GM12872 (cell line): ENCODE data around the gene ZCCHC14.

ENCODE experiments used
- CTCF ChIP-seq: IDR thresholded peaks from 3 replicates; pipeline ENCODE4 v1.5.1; 2011; ENCODE audit warnings: low read depth, mild to moderate bottlenecking, low read length, moderate library complexity; ENCODE audit not compliant: insufficient read depth

Gene ZCCHC14

GRCh38 chr16:87498324-87499188 is 5.7 kb upstream of the ZCCHC14 start:
- TF ChIP-seq CTCF = no peak

DNA sequence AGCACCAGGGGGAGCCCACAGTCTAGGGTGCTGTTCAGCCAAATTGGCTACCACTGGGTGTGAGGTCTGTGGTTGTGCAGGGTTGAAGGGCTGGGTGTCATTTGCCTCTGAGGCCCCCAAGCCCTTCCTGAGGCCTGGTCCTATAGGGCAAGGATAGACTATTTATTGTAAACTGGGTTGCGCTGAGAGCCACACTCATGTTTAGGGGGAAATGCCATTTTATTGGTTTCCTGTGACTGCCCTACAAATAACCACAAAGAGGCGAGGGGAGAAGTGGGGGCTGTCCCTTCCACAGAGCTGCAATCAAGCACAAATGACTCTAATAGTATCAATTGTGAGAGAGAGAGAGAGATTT is 3.6 kb upstream of the ZCCHC14 start:
- 0 out of 3 replicates have a peak, but pooled peaks have one; percentile 14 for TF ChIP-seq CTCF

DNA sequence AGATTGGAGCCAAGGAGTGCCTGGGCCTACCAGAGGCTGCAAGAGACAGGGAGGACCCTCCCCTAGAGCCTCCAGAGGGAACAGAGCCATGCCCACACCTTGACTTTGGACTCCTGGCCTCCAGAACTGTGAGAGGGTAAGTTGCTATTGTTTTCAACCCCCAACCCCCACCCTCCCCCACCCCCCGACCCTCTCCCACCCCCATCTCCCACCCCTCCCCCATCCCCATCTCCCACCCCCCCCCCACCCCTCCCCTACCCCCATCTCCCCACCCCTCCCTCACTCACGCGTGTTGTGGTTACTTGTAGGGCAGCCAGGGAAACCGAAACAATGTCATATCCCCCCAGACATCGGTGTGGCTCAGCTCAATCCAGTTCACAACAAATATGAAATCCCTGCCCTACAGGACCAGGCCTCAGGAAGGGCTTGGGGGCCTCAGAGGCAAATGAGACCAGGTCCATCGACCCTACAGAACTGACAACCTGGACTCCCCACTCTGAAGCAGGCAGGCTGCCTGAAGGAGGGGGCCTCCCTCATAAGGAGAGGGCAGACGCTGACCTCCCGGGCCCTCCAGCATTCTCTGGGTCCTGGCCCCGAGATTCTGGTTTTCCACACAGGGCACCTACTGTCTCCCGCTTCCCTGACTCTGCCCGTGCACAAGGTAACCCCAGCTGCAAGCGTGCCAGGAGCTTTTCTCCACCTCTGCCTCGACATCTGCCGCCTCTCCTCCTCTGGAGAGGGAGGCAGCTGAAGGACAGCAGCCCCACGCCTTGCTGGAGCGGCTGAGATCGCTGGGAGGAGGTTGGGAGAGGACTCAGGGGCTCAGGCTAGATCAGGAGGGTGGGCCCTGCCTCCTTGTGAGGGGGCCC is 3.0 kb upstream of the ZCCHC14 start:
- TF ChIP-seq CTCF = no peak

DNA sequence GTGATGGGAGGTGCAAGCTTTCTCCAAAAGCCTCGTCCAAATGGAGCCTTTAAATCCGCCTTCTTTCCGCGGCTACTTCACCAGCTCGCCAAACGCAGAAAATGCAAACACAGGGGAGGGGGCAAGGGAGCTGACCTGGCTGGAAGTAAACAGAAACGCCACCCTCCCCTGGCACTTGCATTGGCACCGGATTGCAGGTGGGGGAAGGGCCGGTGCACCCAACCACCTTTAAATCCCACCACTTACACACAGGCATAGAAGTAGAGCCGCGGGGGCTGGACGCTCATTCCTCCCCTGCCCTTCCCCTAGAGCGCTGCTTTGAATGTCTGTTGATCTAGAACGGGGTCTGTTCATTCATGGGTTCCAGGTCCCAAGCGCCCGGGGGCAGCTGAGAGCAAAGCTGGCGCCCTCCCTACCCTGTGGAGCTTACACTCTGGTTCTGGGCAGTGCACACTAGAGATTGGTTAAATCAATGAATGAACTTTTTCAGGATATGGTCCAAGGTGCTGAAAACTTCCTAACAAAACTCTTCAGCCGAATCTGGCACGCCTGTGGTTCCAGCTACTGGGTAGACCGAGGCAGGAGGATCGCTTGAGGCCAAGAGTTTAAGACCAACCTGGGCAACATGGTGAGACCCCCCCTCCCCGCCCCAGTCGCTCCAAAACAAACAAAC is 920 bp upstream of the ZCCHC14 start:
- no peak for TF ChIP-seq CTCF

- TF ChIP-seq CTCF = no peak
Observed at GRCh38 chr16:87492291-87492630, 563 bp downstream of the ZCCHC14 start.

DNA sequence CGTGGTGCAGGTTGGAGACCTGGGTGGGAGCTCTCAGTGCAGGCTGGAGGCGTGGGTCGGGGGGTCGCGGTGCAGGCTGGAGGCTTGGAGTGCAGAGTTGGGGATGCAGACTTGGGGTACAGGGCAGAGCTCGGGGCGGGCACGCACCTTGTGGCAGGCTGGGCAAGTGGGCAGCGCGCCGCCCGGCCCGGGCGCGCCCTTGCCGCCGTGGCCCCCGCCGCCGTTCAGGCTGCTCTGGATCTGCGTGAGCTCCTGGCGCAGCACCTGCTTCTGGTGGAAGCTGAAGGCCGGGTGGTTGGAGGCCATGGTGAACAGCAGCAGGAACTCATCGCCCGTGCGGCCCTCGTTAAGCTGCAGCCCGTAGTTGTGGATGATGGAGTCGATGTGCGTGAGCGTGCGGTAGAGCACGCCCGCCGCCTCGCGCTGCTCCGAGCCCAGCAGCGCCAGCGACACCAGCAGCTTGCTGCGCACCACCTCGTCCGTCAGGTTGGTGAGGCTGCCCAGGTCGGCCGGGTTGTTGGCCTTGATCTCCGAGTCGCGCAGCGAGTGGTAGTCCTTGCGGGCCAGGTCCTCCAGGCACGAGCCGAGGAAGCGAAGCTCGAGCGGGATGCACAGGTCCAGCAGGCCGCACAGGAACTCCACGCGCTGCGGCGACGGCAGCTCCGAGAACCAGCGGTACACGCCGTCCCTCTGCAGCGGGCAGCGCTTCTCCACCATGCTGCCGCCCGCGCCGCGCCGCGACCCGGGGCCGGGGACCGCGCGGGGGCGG is 1.1 kb downstream of the ZCCHC14 start:
- TF ChIP-seq CTCF = no peak
